B cell (primary cell): ENCODE results near the gene HNRNPH2. TPM values are rescaled to one million over a fixed set of nuclear protein-coding genes. Genes with fewer than 3 reads are reported as not detected.
A peak's percentile ranks its signal among the peaks of the same experiment; 100 is the strongest.

Source experiments
- ATAC-seq: fragments of 200-7000 bp; cut with Tn5 transposase; one replicate; pipeline ENCODE4 v1.10.0; 2021; ENCODE audit warnings: low read depth, mild to moderate bottlenecking, moderate number of reproducible peaks, moderate library complexity
- CTCF ChIA-PET: fragments of 350-600 bp; sonication (Branson Sonifier 250); formaldehyde crosslinking; loops from one replicate; lab custom pipeline; 2021; ENCODE audit warnings: antibody characterized with exemption, inconsistent platforms; lab: Charles Lee
- POLR2A ChIA-PET: fragments of 350-600 bp; sonication (Branson Sonifier 250); formaldehyde crosslinking; loops from one replicate; lab custom pipeline; 2021; ENCODE audit warnings: antibody characterized with exemption; lab: Charles Lee
- DNase-seq: peaks from one replicate; pipeline ENCODE4 v3.0.0; 2013
- H2AFZ ChIP-seq: 2 replicates; pipeline ENCODE4 v1.6.1; 2012; ENCODE audit warnings: mild to moderate bottlenecking, low read depth, low read length; ENCODE audit not compliant: insufficient read depth, poor library complexity, severe bottlenecking
- H3K27ac ChIP-seq, 2 donors: 1 replicate in 1 of 2; 2 replicates in 1 of 2; pipeline ENCODE4 v1.5.1; 2012 to 2013; ENCODE audit warnings: low read length in 2 of 2, mild to moderate bottlenecking in 2 of 2, moderate library complexity in 1 of 2
- H3K27me3 ChIP-seq, 4 experiments: fragments of 200-600 bp in 1 of 4; sonication (generic) in 1 of 4; replicated peaks in 1 of 4; 1 replicate in 2 of 4; 2 replicates in 2 of 4; pipeline versions ENCODE4 v1.6.1 to v1.7.0; 2013 to 2016; ENCODE audit warnings: low read length in 3 of 4, mild to moderate bottlenecking in 2 of 4, mixed read lengths in 1 of 4, moderate library complexity in 1 of 4; ENCODE audit not compliant: insufficient read depth in 4 of 4, control insufficient read depth in 3 of 4; ENCODE audit errors: control extremely low read depth in 1 of 4
- H3K36me3 ChIP-seq, 2 experiments: replicated peaks in 1 of 2; 1 replicate in 1 of 2; 2 replicates in 1 of 2; pipeline versions ENCODE4 v1.6.1 to v1.7.1; 2013; ENCODE audit warnings: low read length in 1 of 2; ENCODE audit not compliant: insufficient read depth in 2 of 2, control insufficient read depth in 1 of 2; ENCODE audit errors: control extremely low read depth in 1 of 2, extremely low read depth in 1 of 2
- H3K4me1 ChIP-seq, 2 donors: fragments of 200-600 bp in 1 of 2; sonication (generic) in 1 of 2; 1 replicate in 1 of 2; 2 replicates in 1 of 2; pipeline versions ENCODE4 v1.5.1 to v1.6.1; 2013 to 2017; ENCODE audit warnings: low read length in 2 of 2; ENCODE audit not compliant: control insufficient read depth in 2 of 2, insufficient read depth in 2 of 2
- H3K4me2 ChIP-seq: replicated peaks from 2 replicates; pipeline ENCODE3; 2012; ENCODE audit warnings: mild to moderate bottlenecking, low read depth, low read length; ENCODE audit not compliant: poor library complexity, severe bottlenecking
- H3K4me3 ChIP-seq, 5 experiments: fragments of 200-600 bp in 1 of 5; sonication (generic) in 1 of 5; 1 replicate in 3 of 5; 2 replicates in 2 of 5; pipeline versions ENCODE4 v1.5.1 to v1.7.0; 2011 to 2016; ENCODE audit warnings: low read length in 4 of 5, mild to moderate bottlenecking in 4 of 5, low read depth in 2 of 5, control low read depth in 1 of 5, moderate library complexity in 1 of 5; ENCODE audit not compliant: insufficient read depth in 1 of 5; ENCODE audit errors: control extremely low read depth in 1 of 5, extremely low read depth in 1 of 5
- H3K79me2 ChIP-seq: fragments of 200-600 bp; sonication (generic); one replicate; pipeline ENCODE4 v1.6.0; 2016; ENCODE audit warnings: low read length; ENCODE audit not compliant: control insufficient read depth, insufficient read depth
- H3K9ac ChIP-seq: fragments of 200-600 bp; sonication (generic); 2 replicates; pipeline ENCODE4 v1.6.1; 2017; ENCODE audit warnings: mild to moderate bottlenecking, low read length, moderate library complexity
- H3K9me3 ChIP-seq, 3 donors: one replicate each; pipeline versions ENCODE4 v1.6.1 to v1.7.1; 2013; ENCODE audit warnings: low read length in 2 of 3; ENCODE audit not compliant: control insufficient read depth in 2 of 3, insufficient read depth in 1 of 3; ENCODE audit errors: control extremely low read depth in 1 of 3
- H4K20me1 ChIP-seq: 2 replicates; pipeline ENCODE4 v1.6.0; 2012; ENCODE audit warnings: mild to moderate bottlenecking, low read length; ENCODE audit not compliant: insufficient read depth, control insufficient read depth, poor library complexity, severe bottlenecking
- H3K27ac Mint-ChIP-seq: one replicate; pipeline ENCODE4 v1.8.0; 2021; ENCODE audit warnings: mixed read lengths
- H3K27me3 Mint-ChIP-seq: one replicate; pipeline ENCODE4 v1.8.0; 2021; ENCODE audit warnings: mixed read lengths
- H3K4me1 Mint-ChIP-seq: one replicate; pipeline ENCODE4 v1.8.0; 2021; ENCODE audit warnings: mixed read lengths
- H3K4me3 Mint-ChIP-seq: one replicate; pipeline ENCODE4 v1.8.0; 2021; ENCODE audit warnings: mixed read lengths
- H3K9me3 Mint-ChIP-seq: one replicate; pipeline ENCODE4 v1.8.0; 2022; ENCODE audit warnings: mixed read lengths; ENCODE audit not compliant: insufficient read depth
- CTCF ChIP-seq: fragments of 200-600 bp; IDR thresholded peaks from one replicate; pipeline ENCODE4 v1.8.0; 2022; ENCODE audit warnings: antibody characterized with exemption, mild to moderate bottlenecking
- EZH2 ChIP-seq: IDR thresholded peaks from 2 replicates; pipeline ENCODE4 v1.6.1; 2012; ENCODE audit warnings: borderline replicate concordance, low read depth, mild to moderate bottlenecking, moderate library complexity, low read length; ENCODE audit not compliant: insufficient read depth, poor library complexity, severe bottlenecking
- WGBS: methylation state at CpG from one replicate; pipeline ENCODE4 v1.1.5; 2013; ENCODE audit warnings: missing lambda C conversion rate; ENCODE audit not compliant: insufficient coverage; 5-methylcytosine and 5-hydroxymethylcytosine counted together
- intact Hi-C: fragments of 100-400 bp; cut with micrococcal nuclease; formaldehyde crosslinking; loops from one replicate; pipeline ENCODE4 v1.10.0; 2022
- polyA plus RNA-seq: library from polyadenylated mRNA; depleted of rRNA; stranded (reverse); fragments of >200 nt; gene quantifications from 2 replicates; pipeline ENCODE4 v1.2.3, GENCODE V29; 2012
- total RNA-seq, 2 donors: library from RNA; stranded (reverse); fragments of 120-200 nt in 1 of 2; gene quantifications; 1 replicate in 1 of 2; 2 replicates in 1 of 2; pipeline versions ENCODE4 v1.2.3 to v1.2.4, GENCODE V29; 2013 to 2022

The HNRNPH2 gene
- total and polyA plus RNA-seq, 2 donors (not counting 1 experiment from before 2014, with no cell fraction given): 9.2 to 57.1 TPM

- Mint-ChIP-seq H3K27me3 (no peaks in the 10 kb centered on the region), H3K4me3 (peak overlapping the region; percentile 95), H3K9me3 (no peaks in the 10 kb centered on the region), H3K27ac (peak overlapping the region; percentile 95), H3K4me1 (peaks cover 33% of the 10 kb centered on the region)
- DNase-seq (no peak), ATAC-seq (no peak)
- no CpG with 5 or more reads among the region's 6 CpGs for WGBS
- H3K4me3 ChIP-seq: peak overlapping the region in 2 of 5 experiments; percentile 66 to 72
- peak overlapping the region; percentile 70 for H3K4me2 ChIP-seq
- H3K36me3 ChIP-seq: peaks cover 0 to 14% of the 10 kb centered on the region in 2 experiments
- ChIA-PET CTCF (interaction anchor here (1.0 to 2.3 kb wide), 4 partner anchors 9 to 43 kb away, joined by 3 to 12 read pairs (median 6); partner anchors contain the start of gene TIMM8A), POLR2A (interaction anchor here (0.7 to 2.0 kb wide), 3 partner anchors 14 to 540 kb away, joined by 3 to 7 read pairs (median 4); partner anchors contain the start of genes GLA, HNRNPH2 and ZMAT1)
- peak overlapping the region in 1 of 2 donors; percentile 85 for H3K27ac ChIP-seq
- no peaks in the 10 kb centered on the region for H3K27me3 ChIP-seq
- peak overlapping the region; percentile 69 for H3K9ac ChIP-seq
- TF ChIP-seq CTCF (no peak), EZH2 (no peak)
- H4K20me1 ChIP-seq: no peaks in the 10 kb centered on the region
- intact Hi-C loops: loop anchor here (1.0 to 2.0 kb wide), 2 partner anchors 16 to 21 kb away; partner anchors contain the start of gene HNRNPH2
- H3K79me2 ChIP-seq: peaks cover 5% of the 10 kb centered on the region
- no peak overlapping the region for H2AFZ ChIP-seq
- no peaks in the 10 kb centered on the region for H3K9me3 ChIP-seq
- H3K4me1 ChIP-seq: peaks cover 15 to 19% of the 10 kb centered on the region in 2 donors
Observed at GRCh38 chrX:101391831-101392230, 16.2 kb upstream of the HNRNPH2 start.

GRCh38 chrX:101393530-101394305, 14.3 kb upstream of the HNRNPH2 start:
- WGBS: 80% methylated on average over 1 of the region's 11 CpGs
- H3K4me1 Mint-ChIP-seq: peaks cover 32% of the 10 kb centered on the region

More at GRCh38 chrX:101393530-101394305, 14.3 kb upstream of the HNRNPH2 start:
- Histone ChIP-seq H3K27me3 (no peaks in the 10 kb centered on the region), H3K9me3 (no peaks in the 10 kb centered on the region), H4K20me1 (no peaks in the 10 kb centered on the region), H3K27ac (peak overlapping the region in 1 of 2 donors; percentile 31), H2AFZ (no peak overlapping the region), H3K4me1 (peaks cover 13 to 18% of the 10 kb centered on the region in 2 donors), H3K4me3 (no peak overlapping the region), H3K79me2 (no peaks in the 10 kb centered on the region), H3K9ac (no peak overlapping the region), H3K4me2 (no peak overlapping the region), H3K36me3 (peaks cover 0 to 15% of the 10 kb centered on the region in 2 experiments)
- no peaks in the 10 kb centered on the region for H3K9me3 Mint-ChIP-seq
- H3K27ac Mint-ChIP-seq: peak overlapping the region; percentile 32
- peak overlapping the region; percentile 3 for H3K4me3 Mint-ChIP-seq
- intact Hi-C loops: no loop called here
- DNase-seq: no peak
- ATAC-seq: no peak
- TF ChIP-seq EZH2: no peak
- TF ChIP-seq CTCF: no peak
- no peaks in the 10 kb centered on the region for H3K27me3 Mint-ChIP-seq
- POLR2A ChIA-PET: interaction anchor here (0.9 kb wide), 1 partner anchor 10 kb away, joined by 6 read pairs; no protein-coding TSS in a partner anchor
- CTCF ChIA-PET: no interaction called here
